Mucosa of gallbladder (tissue), 1 donor: ENCODE measurements around the gene ASCC2. TPM values are rescaled to one million over a fixed set of nuclear protein-coding genes. Genes with fewer than 3 reads are reported as not detected.
A peak's percentile ranks its signal among the peaks of the same experiment; 100 is the strongest.

Experiments used
- DNase-seq: peaks from one replicate; pipeline ENCODE4 v3.0.0-alpha.2; 2020; ENCODE audit warnings: low spot score
- total RNA-seq: library from RNA; stranded (reverse); gene quantifications from one replicate; pipeline ENCODE4 v1.2.1, GENCODE V29; 2021
- donor health status: DM: no; HTN: no; CAD: no.

ASCC2 gene
- total RNA-seq, 1 donor from 2014 or later, result 60.7 TPM

GRCh38 chr22:29817724-29818123 is 20.4 kb downstream of the ASCC2 start:
- DNase-seq, result no peak

DNA sequence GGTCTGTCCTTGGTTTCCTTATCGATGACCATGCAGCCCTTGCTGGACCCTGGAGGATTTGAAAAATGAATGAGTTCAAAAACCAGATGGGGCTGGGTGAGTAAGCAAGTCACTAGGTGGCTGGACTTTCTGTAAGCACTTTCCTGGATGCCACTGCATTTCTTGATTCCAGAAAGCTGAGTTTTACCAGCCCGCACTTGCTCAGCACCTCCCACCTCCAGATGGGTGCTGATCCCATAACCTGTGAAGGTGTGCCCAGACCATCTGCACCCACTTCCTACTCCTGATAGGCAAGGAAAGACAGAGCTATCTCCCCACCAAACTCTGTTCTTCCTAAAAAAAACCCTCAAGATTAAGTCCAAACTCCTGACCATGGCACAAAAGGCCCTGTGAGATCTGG is 21.1 kb downstream of the ASCC2 start:
- no peak for DNase-seq

GRCh38 chr22:29816539-29816938 is 21.5 kb downstream of the ASCC2 start:
- no peak for DNase-seq

DNA sequence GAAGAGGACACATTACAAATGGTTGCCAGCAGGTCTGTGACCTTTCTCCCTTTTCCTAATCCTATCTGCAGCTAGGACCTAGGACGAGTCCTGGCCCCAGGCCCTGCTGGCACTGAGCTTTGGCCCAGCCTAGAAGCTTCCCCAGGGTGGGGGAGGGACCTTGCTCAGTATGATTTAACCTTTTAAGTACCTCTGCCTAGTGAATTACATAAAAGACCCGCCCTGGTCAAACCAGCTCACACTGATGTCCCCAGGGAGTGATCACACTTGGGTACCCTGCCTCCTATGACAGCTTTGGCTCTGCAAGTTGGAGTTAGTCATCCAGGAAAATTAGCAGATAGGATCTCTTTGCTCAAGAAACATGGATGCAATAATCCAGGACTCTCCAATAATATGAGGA is 21.9 kb downstream of the ASCC2 start:
- no peak for DNase-seq

- DNase-seq, result no peak
These were observed 22.5 kb downstream of the ASCC2 start for GRCh38 chr22:29815580-29815979.

GRCh38 chr22:29814003-29814402 is 24.1 kb downstream of the ASCC2 start:
- no peak for DNase-seq

DNA sequence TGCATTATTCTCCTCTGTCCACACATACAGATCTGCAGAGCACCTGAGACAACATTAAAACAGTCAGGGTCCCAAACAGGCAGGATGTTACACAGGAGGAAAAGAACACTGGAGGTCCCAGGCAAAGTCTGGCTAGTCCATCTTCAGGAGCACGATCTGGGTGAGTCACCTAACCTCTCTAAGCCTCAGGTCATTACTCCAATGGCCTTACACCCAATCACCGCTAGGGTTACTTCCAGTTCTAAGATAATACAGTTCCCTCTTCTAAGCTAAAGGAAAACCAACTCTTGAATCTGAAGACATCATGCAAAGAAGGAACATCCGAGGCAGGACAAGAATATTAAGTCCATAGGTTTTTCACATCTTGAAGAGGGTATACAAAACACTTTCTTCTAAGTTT is 24.5 kb downstream of the ASCC2 start:
- DNase-seq, result no peak

DNA sequence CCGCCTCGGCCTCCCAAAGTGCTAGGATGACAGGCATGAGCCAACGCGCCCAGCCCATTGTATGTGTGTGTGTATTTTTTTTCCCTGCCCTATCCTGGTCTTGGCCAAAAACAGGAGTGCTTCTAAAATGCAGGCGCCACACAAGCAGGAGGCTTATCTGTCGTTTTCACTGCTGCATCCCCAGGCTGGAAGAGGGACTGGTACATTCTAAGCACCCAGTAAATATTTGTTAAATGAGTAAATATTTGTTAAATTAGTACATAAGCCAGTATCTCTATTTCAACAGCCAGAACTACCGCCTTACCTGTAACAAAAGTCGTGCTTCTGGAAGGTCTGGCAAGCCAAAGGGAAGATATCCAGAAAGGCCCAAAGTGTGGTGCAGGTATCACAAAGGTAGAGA is 24.9 kb downstream of the ASCC2 start:
- DNase-seq, result no peak

GRCh38 chr22:29811377-29811776 is 26.7 kb downstream of the ASCC2 start:
- peak; percentile 30 for DNase-seq

DNA sequence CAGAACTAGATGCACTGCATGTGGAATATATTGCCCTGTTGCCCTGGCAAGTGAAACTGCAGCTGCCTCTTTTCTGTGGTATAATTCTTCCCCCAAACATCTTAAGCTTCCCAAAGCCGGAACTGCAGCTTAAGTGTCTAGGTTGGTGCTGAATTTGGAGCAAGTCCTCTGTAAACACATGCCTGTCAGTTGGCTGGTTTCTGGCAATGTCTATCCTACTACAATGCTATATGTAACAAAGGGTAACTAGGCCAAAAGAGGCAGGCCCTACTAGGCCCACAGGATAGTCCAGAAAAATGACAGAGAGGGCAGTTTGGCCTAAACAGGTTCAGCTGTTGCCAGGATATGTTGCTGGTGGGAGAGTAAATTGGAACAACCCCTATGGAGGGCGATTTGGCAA is 27.9 kb downstream of the ASCC2 start:
- DNase-seq, result no peak

DNA sequence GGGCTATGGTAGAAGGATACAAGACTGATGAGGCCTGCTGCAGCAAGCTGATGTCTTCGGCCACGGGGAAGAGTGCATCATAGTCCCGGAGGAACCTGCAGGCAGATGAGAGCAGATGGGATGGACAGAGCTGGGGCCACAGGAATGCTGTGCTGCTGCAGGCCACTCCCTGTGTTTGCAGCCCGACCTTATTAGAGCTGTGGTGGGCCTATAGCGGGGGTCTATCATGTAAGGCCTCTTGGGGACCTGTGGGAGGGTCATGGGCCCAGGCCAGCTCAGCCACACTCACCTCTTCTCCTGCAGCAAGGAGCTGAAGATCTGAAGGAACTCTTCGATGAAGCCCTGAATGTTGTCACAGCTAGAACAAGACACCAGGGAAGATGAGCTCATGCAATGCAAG is 31.9 kb downstream of the ASCC2 start:
- no peak for DNase-seq

- no peak for DNase-seq
These were observed 33.1 kb downstream of the ASCC2 start for GRCh38 chr22:29804985-29805384.

- DNase-seq, result no peak
These were observed 34.9 kb downstream of the ASCC2 start for GRCh38 chr22:29803190-29803589.

- DNase-seq, result no peak
These were observed 36.3 kb downstream of the ASCC2 start for GRCh38 chr22:29801796-29802195.

DNA sequence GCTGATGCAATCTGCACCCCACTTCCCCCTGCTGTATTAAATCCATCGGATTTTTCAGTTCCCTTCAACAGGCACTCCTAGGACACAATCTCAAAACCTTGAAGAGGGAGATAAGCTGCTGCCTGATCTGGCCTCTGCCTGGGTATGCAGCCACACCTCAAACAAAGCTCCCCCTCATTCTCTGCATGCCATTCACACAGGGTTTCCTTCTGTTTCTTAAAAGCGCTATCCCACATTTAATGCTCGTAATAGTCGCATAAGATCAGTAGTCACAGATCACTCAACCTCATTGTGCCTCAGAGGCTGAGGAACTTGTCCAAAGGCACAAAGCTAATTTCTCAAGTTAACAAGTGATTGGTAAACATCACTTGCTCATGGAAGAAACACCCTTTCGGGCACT is 36.9 kb downstream of the ASCC2 start:
- no peak for DNase-seq

DNA sequence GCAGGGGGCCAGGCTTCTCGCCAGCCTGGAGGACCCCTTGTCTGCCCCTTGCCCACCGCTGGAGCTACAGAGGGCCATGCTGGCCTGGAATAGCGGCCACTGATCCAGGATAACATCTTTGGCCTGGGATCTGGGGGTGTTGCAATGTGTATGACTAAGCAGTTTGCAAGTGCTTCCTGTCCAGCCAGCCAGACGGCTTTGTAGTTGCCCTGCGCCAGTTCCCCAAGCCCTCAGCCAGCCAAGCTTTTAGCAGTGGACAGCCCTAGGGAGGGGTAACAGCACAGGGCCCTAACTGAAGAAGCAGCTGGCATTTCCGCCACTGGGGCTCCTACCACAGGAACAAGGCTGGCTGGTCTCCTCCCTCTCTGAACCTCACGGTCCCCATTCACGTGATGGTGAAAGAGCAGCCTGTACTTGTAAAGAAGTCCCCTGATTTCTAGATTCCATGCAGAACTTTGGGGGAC is 38.8 kb downstream of the ASCC2 start:
- peak; percentile 93 for DNase-seq

GRCh38 chr22:29798801-29799200 is 39.3 kb downstream of the ASCC2 start:
- DNase-seq, result no peak

- no peak for DNase-seq
These were observed 39.8 kb downstream of the ASCC2 start for GRCh38 chr22:29798318-29798717.

GRCh38 chr22:29797351-29797750 is 40.7 kb downstream of the ASCC2 start:
- no peak for DNase-seq

- peak; percentile 53 for DNase-seq
These were observed 42.4 kb downstream of the ASCC2 start for GRCh38 chr22:29795663-29796062.

DNA sequence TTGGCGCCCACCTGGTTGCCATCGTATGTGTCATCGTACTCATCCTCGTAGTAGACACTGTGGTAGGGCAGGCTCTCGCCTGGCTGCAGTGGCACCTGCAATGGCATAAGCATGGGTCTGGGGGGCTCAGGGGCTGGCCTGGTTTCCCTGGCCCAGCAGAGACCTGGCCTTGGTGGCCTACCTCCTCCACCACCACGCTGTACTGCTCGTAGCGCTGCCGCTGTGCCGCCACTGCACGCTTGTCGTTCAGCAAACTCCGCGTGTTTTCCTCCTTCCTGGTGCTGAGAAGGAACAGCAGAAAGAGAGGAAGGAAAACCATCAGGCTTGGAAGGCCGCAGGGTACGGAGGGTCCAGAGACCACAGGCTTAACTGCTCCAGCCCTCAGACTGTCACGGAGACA is 44.7 kb downstream of the ASCC2 start:
- DNase-seq, result no peak

- no peak for DNase-seq
These were observed 48.0 kb downstream of the ASCC2 start for GRCh38 chr22:29790061-29790460.

DNA sequence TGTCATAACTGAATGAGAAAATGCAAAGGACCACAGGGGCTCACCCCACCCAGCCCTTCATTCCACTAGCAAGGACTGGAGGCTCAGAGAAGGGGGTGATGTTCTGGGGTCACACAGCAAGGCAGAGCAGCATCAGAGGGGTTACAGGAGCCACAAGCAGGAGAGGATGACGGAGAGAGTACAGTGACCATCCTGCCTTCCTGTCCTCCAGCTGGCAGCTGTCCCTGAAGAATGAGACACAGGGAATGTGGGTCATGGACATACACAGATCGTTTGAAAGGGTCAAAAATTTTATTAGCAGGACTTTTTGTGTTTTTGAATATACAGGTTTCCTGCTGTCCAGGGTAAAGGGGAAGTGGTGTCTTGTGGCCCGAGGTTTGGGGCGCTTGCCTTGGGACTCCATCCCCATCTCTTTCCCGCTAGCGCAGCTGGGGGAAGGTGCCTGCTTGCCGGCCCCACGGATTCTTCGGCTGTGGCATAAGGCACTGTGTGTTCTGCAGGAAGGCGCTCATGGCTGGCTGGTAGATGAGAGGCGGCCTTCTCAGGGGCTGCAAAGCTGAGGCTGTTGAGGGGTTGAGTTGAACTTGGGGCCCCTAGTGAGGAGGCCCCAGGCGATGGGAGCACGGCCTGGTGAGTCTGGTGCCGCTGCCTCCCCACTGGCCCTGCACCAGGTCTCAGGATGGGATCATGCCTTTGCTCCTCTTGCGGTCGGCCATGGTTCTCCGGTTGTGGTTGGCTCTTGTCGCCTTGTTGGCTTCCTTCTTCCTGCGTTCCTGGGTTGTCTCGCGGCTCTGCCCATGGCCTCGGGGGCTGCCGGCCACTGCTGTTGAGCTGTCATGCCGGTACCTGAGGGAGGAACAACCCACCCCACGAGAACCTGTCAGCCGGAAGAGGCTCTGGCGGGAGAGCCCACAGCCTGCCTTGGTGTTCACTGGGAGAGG is 49.5 kb downstream of the ASCC2 start:
- no peak for DNase-seq
